GM18951 (cell line): ENCODE results near the gene SYT6.

Experiments
- POLR2A ChIP-seq: IDR thresholded peaks from 4 replicates; pipeline ENCODE4 v1.6.1; 2011; ENCODE audit warnings: mild to moderate bottlenecking; ENCODE audit not compliant: insufficient read length, insufficient read depth; ENCODE audit errors: extremely low read depth
- in situ Hi-C: fragments of 300-500 bp; cut with MboI; formaldehyde crosslinking; loops from one replicate; pipeline ENCODE4 v1.12.0; 2022; ENCODE audit warnings: low sequenced_read_pairs, mixed read lengths, inconsistent platforms; ENCODE audit not compliant: unreplicated experiment

SYT6 gene

GRCh38 chr1:114104949-114105348 lies 48.7 kb downstream of the SYT6 start:
- in situ Hi-C loops: no loop called here
- no peak for TF ChIP-seq POLR2A

DNA sequence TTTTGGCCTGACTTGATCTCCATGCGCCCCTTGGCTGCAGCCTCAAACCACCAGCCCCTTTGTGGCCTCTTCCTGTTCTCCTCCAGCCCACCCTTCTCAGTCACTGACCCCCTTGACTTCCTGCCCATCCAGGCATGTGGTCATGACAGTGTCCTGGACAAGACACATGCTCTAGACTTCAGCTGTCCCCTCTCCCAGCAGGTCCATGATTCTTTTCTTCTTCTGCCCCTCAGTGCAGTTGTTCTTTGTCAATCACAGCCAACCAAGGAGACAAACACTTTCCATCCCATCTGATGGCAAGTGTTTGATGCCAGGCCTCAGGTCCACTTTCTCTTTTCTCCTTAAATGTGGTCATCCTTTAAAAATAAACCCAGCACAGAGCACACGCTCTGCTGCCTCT lies 49.7 kb downstream of the SYT6 start:
- in situ Hi-C loops: no loop called here
- TF ChIP-seq POLR2A: no peak

DNA sequence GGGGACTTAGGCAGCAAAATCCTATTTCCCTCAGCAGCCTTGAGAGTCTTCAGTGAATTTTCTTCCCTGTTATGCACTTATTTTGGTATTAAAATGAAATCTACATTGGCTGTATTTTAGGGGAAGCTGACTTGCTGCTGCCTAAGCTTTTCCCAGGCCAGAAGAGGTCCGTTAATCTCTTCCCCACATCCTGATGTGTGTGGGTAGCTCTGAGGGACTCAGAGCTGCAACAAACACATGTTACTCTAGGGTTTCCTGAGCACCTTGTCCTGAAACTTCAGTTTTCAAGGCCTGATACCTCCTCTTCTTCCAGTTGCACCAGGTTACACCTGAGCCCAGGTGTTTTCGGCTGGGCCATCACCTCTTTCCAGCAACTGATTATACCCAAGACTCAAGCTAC lies 51.5 kb downstream of the SYT6 start:
- TF ChIP-seq POLR2A: no peak
- in situ Hi-C loops: no loop called here

- no peak for TF ChIP-seq POLR2A
- in situ Hi-C loops: no loop called here
These were observed 53.5 kb downstream of the SYT6 start for GRCh38 chr1:114100148-114100547.

DNA sequence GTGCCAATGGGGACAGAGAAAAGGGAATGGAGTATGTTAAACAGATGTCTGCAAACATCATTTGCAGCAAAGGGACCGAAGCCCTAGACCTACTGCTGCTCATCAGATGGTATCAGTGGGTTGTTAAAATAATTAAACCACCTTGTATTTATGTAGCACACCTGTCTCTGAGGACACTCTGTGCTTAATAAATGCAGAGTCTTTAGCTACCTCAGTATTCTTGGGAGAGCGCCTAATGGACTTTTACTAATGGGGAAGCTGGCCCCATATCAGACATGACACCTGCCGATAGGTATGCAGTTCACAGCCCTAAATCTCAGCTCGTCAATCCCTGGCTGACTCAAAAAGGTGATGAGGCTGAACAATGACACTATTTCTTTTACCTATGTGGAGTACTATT lies 54.4 kb downstream of the SYT6 start:
- no peak for TF ChIP-seq POLR2A
- in situ Hi-C loops: no loop called here

DNA sequence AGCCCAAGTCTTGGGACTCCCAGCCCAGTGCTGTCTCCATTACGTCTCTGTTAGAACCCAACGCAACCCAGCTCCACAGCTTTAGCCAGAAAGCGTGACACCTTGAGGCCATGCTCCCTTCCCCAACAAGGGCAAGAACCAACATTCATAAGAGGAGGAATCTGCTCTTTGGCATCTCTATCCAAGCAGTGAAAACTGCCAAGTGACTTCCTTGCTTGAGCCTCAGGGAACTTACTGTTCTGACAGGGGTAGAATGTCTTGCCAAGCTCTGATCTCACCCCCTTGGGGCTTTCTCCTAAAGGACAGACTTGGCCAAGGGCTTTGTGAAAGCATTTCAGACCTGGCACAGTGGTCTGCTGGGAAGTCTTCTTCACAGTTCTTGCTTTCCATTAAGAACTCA lies 56.6 kb downstream of the SYT6 start:
- in situ Hi-C loops: no loop called here
- no peak for TF ChIP-seq POLR2A

DNA sequence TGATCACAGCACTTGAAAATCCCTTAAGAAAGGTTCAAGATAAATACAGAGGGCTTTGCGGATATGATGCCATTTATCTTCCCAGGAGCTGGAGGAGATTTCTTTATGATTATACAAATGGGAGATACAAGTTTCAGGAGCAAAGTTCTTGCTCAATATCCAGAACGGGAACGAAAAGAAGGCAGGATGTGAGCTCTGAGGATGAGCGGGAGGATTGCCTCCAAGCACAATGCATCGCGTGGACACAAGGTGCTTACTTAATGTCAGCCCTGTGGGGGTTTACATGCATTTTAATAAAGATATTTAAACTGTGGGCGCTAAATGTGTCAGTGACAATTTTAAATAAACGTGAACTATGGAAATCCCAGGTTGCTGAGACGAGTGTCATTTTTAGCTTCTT lies 59.0 kb downstream of the SYT6 start:
- in situ Hi-C loops: no loop called here
- TF ChIP-seq POLR2A: no peak

DNA sequence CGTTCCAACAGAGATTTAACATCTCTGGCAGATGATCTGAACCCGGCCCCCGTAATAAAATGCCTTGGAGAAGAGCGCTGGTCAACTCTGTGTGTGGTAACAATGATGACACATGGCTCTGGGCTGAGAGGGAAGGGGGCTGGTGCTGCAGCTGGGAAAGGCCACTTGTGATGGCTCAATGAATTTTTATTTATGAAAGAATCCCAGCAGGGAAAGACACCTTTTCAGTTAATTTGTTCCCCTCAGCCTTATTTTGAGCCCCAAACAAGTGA lies 59.4 kb downstream of the SYT6 start:
- in situ Hi-C loops: no loop called here
- no peak for TF ChIP-seq POLR2A

GRCh38 chr1:114093624-114094362 lies 59.9 kb downstream of the SYT6 start:
- no peak for TF ChIP-seq POLR2A
- in situ Hi-C loops: no loop called here

DNA sequence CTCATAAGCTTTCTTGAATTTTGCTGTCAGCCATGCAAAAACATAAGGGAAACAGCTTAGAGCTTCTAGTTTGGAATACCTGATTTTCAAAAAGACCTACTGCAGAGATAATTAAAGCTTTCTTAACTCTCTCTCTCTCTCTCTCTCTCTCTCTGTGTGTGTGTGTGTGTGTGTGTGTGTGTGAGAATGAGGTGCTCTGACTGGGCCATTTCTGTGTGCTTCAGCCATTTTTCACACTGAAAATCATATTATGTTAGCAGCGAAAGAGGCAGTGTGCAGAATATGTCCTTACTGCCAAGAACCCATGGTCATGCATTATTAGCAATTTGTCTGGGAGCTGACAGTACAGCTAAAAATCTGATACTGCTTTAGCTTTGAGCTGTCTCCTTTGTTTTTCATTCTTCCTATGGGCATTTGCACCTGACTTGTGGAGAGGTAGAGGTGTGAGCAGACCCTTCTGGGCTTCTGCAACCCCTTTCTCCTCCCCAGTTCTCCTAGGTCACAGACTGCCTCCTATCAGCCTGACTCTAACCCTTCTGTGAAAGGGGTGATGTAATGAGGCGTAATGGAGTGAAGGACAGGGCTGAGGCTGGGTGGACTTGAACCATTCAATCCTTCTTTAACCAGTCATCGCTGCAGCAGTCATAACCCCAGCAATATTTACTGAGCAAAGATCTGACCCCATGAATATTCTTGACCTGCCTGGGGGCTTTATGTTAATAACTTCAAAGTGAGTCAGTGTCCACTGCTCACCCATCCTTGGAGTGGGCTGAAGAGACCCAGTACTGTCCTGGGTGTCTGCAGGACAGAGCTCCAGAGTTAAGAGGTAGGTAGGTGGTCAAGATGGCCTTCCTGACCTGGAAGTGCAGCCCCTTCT lies 61.2 kb downstream of the SYT6 start:
- TF ChIP-seq POLR2A: no peak

GRCh38 chr1:114091711-114092110 lies 62.0 kb downstream of the SYT6 start:
- in situ Hi-C loops: no loop called here
- no peak for TF ChIP-seq POLR2A

More for the DNA sequence above, 61.2 kb downstream of the SYT6 start:
- in situ Hi-C loops: no loop called here

- in situ Hi-C loops: no loop called here
These were observed 62.7 kb downstream of the SYT6 start for GRCh38 chr1:114090738-114091505.

DNA sequence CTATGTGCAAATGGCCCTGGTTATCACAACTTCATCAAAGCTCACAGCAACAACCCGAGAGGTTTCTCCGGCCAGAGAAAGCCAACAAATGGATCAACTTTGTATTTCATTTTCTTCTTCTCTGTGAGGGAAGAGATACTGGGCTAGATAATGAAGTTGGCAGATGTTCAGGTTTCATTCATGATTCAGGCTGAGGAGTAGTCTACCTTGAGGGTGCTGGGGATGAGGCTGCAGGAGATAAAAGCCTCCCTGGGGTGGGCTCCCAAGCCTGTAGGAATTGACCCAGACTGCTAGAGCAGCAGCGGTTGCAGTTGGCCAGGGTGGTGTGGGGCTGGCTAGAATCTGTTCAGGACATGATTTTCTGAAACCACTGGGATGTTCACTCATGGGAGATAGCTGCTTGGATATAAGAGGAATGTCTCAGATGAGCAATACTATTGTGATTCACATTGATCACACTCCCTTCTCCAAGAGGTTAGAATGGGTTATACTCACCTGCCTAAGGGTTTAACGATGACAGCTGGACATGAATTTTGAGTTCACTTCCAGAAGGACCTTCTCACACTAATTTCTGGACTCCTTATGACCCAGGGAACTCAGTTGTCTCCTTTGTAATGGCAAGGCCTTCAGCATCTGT lies 64.0 kb downstream of the SYT6 start:
- in situ Hi-C loops: no loop called here
- no peak for TF ChIP-seq POLR2A

More at GRCh38 chr1:114090738-114091505, 62.7 kb downstream of the SYT6 start:
- no peak for TF ChIP-seq POLR2A
